HG02981 (cell line): ENCODE measurements around the gene SELENOW.
"Not testable (repeated sequence)": the region's sequence is repeated elsewhere in the genome, so short reads cannot be mapped to it uniquely, and the experiment has no call there.

Experiments used
- ATAC-seq: cut with Tn5 transposase; IDR thresholded peaks from one replicate; pipeline ENCODE4 v1.9.1; 2021; ENCODE audit warnings: mild to moderate bottlenecking, moderate library complexity; ENCODE audit not compliant: unreplicated experiment

The SELENOW gene

GRCh38 chr19:47780215-47780551 lies 1.7 kb downstream of the SELENOW start:
- no peak for ATAC-seq

GRCh38 chr19:47781590-47782262 lies 3.2 kb downstream of the SELENOW start:
- ATAC-seq = no peak

- no peak for ATAC-seq
Observed at GRCh38 chr19:47786566-47786965, 8.1 kb downstream of the SELENOW start.

DNA sequence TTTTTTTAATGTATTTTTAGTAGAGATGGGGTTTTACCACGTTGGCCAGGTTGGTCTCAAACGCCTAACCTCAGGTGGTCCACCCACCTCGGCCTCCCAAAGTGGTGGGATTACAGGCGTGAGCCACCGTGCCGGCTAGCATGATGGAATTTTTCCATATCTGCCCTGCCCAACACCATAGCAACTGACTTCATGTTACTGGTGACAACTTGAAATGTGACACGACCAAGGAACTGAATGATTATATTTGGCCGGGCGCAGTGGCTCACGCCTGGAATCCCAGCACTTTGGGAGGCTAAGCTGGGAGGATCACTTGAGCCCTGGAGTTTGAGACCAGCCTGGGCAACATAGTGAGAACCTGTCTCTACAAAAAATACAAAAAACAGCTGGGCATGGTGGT lies 8.8 kb downstream of the SELENOW start:
- not testable (repeated sequence) for ATAC-seq

DNA sequence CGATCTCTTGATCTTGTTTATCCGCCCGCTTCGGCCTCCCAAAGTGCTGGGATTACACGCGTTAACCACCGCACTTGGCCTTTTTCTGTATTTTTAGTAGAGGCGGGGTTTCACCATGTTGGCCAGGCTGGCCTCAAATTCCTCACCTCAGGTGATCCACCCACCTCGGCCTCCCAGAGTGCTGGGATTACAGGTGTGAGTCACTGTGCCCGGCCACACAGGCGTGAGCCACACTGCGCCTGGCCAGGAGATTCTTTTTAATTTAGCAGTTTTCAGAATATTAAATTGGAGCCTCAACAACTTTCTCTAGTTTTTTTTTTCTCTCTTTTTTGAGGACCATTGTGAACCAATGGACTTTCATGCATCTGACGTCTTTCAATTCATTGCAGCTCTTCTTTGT lies 11.3 kb downstream of the SELENOW start:
- not testable (repeated sequence) for ATAC-seq

- ATAC-seq = no peak
Observed at GRCh38 chr19:47790398-47790814, 11.9 kb downstream of the SELENOW start.

GRCh38 chr19:47792616-47793015 lies 14.1 kb downstream of the SELENOW start:
- no peak for ATAC-seq

DNA sequence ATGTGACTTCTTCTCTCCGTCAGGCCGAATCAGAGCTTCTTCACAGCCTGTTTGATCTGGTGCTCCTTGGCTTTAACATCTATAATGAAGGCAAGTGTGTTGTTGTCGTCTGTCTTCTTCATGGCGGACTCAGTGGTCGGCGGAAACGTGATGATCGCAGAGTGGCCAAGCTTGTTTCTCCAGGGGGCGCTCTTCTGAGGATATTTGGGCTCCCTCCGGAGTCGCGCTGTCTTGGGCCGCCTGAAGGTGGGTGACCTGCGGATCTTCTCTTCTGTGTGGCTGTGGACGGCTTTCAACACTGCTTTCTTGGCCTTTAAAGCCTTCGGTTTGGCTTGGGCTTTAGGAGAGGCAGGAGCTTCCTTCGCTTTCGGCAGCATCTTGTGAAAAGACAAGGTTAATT lies 16.0 kb downstream of the SELENOW start:
- no peak for ATAC-seq

DNA sequence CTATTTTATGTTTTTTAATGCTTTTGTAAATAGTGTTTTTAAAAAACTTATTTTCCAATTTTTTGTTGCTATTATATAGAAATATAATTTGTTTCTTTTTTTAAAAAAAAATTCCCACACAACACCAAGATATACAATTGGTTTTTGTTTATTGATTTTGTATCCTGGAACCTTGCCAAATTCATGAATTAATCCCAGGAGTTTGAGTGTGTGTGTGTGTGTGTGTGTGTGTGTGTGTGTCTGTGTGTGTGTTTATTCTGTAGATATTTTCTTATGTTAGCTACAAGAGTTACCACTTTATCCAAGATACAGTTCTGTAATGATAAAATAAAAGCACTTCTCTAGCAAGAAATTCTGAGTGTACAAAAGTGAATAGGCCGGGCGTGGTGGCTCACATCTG lies 18.3 kb downstream of the SELENOW start:
- no peak for ATAC-seq

DNA sequence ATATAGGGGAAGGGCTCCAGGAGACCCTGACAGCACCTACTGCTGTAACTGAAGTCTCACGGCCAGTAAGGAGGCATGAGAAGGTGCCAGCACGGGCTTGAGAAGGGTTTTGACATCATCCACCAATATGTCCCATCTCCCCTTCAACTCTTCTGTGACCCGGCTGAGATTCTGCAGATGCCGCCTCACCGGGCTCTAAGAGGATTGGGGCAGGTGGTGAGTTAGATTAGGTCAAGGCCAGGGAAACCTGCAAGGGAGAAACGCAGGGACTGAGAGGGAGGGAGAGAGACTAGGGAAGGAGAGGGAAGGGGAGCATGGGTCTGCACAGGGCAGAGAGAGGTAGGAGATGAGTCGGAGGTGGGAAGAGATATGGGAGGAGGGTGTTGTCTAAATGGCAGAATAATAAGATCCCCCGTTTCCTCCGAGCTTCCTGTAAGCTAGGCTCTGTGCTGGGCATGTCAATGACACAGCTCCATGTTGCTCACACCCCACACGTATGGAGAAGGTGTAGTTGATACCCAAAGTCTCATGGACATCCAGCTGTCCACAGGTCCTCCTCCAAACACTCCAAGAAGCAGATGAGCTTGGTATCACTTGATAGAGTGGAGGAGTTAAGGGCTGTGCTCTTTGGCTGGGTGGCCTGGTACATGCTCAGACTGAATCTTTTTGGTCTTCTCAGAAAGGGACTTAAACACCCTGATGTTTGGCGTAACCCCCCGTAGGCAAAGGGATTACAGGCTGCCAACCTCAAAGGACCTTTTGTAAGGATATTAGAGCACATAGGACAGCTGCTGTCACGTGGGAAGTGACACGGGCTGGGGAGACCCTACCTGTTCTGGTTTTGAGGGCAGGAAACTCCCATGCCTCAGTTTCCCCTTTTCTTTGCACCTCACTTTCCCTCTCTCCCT lies 19.7 kb downstream of the SELENOW start:
- ATAC-seq = no peak

- ATAC-seq = no peak
Observed at GRCh38 chr19:47798904-47799266, 20.4 kb downstream of the SELENOW start.

DNA sequence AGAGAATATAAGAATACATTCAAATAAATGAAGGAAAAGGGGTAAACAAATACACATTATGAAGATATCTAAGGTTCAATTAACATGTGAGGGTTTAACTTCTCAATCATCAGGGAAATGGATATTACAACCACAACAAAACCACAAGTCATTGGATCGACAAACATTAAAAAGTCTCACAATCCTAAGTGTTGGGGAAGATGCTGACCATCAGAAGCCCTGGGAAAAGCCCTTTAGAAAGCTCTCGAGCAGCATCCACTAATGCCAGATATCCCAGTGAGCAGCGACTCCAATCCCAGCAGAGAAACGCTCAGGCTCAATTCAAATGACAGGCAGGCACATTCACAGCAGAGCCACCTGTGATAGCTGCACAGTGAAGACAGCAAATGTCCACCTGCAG lies 22.8 kb downstream of the SELENOW start:
- no peak for ATAC-seq

DNA sequence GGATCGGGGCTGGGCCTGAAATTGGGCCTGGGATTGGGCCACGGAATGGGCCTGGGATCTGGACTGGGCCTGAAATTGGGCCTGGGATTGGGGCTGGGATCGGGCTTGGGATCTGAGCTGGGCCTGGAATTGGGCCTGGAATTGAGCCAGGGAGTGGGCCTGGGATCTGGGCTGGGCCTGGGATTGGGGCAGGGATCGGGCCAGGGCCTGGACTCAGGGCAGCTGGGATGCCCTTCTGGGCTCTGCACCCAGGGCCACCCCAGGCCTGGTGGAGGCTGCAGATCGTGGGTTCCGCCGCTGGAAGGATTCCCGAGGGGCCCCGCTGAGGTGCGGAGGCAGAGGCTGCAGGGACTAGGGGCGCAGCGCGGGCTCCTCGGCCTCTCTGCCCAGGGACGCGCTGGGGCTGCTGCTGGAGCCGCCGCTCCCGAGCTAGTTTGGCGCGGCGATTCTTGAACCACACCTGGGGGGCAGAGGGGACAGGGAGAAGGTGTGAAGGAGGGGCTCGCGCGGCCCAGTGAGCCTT lies 24.1 kb downstream of the SELENOW start:
- ATAC-seq = no peak

GRCh38 chr19:47803148-47803547 lies 24.6 kb downstream of the SELENOW start:
- not testable (repeated sequence) for ATAC-seq

- ATAC-seq = not testable (repeated sequence)
Observed at GRCh38 chr19:47803671-47804070, 25.2 kb downstream of the SELENOW start.

DNA sequence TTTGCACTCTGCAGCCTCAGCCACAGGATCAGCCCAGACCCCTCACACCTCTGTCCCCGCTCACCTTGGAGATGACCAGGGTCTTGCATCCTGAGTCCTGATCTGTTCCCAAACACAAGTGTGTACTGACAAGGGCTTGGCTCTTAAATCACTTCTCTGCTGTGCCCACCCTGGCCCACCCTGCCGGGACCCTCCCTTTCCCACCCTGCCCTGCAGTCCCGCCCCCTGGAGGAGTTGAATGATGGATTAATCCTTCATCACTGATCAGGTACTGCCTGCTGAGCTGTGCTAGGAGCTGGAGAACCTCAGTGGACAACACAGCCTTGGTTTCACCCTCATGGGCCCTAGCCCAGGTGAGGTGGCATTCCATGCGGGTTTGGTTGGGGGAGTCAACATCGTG lies 25.9 kb downstream of the SELENOW start, which contains the start of gene TPRX1:
TSS of gene TPRX1 (minus strand) at position 101 of the 400 bp plus-strand sequence. CDS start at position 89, 12 bp downstream.
- ATAC-seq = not testable (repeated sequence)

DNA sequence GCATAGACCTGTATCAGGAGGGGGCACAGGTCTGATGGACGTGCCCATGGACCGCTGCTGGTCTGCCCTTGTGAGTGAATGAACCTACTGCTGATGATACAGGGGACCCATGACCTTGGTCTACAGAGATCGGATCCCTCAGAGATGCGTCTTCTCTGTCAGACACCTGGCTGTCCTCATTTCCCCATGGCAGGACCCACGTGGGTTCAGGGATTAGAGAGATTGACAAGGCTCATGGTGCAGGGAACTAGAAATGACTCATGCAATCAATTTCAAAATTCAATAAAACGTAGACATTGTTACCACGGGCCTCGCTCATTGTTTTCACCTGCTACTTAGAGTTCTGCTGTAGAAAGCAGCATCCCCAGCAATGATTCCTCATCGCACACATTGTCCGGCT lies 26.8 kb downstream of the SELENOW start:
- no peak for ATAC-seq

DNA sequence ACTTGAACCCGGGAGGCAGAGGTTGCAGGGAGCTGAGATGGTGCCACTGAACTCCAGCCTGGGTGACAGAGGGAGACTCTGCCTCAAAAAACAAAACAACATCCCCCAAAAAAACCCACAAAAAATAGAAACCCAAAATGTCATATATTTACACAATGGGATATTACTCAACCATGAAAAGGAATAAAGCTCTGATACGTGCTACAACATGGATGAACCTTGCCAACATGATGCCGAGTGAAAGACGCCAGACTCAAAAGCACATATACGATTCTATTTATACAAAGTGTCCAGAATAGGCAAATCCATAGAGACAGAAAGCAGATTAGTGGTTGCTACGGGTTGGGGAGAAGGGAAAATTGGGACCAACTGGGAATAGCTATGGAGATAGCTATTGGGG lies 27.9 kb downstream of the SELENOW start:
- ATAC-seq = no peak

GRCh38 chr19:47813304-47813994 lies 34.9 kb downstream of the SELENOW start:
- ATAC-seq = no peak

DNA sequence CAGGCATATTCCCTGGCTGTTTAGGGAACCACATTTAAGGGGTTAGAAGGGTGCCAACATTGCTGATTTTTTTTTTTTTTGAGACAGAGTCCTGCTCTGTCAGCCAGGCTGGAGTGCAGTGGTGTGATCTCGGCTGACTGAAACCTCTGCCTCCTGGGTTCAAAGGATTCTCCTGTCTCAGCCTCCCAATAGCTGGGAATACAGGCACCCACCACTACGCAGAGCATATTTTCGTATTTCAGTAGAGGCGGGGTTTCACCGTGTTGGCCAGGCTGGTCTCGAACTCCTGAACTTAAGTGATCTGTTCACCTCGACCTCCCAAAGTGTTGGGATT lies 35.5 kb downstream of the SELENOW start:
- no peak for ATAC-seq

- not testable (repeated sequence) for ATAC-seq
Observed at GRCh38 chr19:47816270-47816669, 37.8 kb downstream of the SELENOW start.
